Brain pericyte (primary cell): ENCODE measurements around the gene CLEC16A.
A peak's percentile ranks its signal among the peaks of the same experiment; 100 is the strongest.

Experiments
- DNase-seq: peaks from one replicate; pipeline ENCODE4 v3.0.0-alpha.2; 2012; ENCODE audit warnings: low read depth, low spot score

Gene CLEC16A

DNA sequence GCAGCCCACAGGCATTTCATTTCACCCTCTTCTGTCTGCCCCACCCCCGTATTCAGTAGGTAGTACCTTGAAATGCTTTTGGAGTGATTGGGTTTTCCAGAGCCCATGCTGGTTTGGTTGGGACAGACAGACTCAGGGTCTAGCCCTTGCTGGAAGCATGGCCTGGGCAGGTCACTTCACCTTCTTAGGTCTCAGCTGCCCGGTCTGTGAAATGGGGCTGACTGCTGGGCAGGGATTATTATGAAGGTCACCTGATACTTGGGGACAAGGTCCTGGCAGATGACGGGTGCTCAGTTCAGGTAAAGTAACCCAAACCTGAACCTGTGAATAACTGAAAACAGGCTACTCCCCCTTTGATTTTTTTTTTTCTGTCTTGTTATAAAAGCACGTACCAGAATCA is 116.0 kb downstream of the CLEC16A start:
- no peak for DNase-seq

GRCh38 chr16:11060842-11061241 is 116.5 kb downstream of the CLEC16A start:
- no peak for DNase-seq

GRCh38 chr16:11061629-11062270 is 117.4 kb downstream of the CLEC16A start:
- no peak for DNase-seq

GRCh38 chr16:11063448-11064201 is 119.3 kb downstream of the CLEC16A start:
- no peak for DNase-seq

- DNase-seq = no peak
These were observed 119.8 kb downstream of the CLEC16A start for GRCh38 chr16:11064202-11064540.

GRCh38 chr16:11064851-11065250 is 120.5 kb downstream of the CLEC16A start:
- DNase-seq = no peak

GRCh38 chr16:11066261-11066870 is 122.0 kb downstream of the CLEC16A start:
- DNase-seq = no peak

DNA sequence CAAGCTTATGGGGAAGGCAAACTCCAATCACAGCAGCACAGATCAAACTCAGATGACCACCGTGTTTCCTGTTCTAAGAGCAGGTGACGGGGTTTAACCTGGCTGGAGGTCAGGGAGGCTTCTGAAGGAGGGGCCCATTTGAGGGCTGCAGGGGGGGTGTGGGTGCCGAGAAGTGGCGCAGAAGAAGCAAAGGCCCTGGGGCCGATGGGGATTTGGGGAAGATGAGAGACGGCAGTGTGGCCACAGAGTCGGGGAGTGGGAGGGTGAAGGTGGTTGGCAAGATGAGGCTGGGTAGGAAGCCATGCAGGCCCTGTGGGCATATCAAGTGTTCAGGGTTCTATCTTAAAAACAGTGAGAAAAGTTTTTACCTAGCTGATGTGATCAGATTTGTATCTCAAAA is 122.9 kb downstream of the CLEC16A start:
- no peak for DNase-seq

DNA sequence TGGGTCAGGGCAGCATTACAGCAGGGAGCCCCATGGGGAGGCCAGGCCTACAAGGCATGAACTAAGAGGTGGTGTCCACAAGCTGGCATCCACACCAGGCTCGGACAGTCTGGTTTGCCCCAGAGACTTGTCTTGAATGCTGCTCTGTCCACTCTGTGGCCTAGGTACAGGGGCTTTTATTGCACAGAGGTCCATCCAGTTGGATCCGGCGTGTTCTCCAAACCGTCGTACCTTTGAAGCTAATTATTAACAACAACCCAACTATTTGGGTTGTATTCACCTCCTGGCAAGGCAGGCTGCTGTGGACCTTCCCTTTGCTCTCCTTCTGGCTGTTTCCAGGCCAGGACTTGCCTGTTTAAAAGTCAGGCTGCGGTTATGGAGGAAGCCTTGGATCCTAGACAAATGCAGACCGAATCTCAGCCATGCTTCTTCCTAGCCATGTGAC is 123.4 kb downstream of the CLEC16A start:
- DNase-seq = no peak

GRCh38 chr16:11071829-11072228 is 127.5 kb downstream of the CLEC16A start:
- no peak for DNase-seq

GRCh38 chr16:11072420-11073153 is 128.2 kb downstream of the CLEC16A start:
- DNase-seq = no peak

- no peak for DNase-seq
These were observed 129.1 kb downstream of the CLEC16A start for GRCh38 chr16:11073407-11073999.

DNA sequence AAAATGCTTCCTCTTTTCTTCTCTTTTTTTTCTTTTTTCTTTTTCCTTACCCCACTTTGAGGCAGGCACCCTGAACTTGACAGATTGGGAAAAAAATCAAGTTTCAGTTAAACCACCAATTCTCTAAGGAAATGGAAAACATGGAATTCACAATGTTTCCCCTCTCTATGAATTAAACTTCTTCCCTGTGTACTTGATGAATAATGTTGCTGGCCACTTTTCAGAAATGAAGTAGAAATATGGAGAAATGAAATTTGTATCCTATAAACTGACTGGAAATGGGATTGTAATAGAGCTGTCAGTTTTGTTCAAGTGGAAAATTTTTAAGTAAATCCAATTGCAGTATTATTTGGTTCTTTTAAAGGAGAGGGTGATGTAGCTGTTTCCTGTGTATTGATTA is 129.8 kb downstream of the CLEC16A start:
- no peak for DNase-seq

- DNase-seq = no peak
These were observed 130.8 kb downstream of the CLEC16A start for GRCh38 chr16:11075163-11075562.

GRCh38 chr16:11076259-11077018 is 132.1 kb downstream of the CLEC16A start:
- DNase-seq = no peak

DNA sequence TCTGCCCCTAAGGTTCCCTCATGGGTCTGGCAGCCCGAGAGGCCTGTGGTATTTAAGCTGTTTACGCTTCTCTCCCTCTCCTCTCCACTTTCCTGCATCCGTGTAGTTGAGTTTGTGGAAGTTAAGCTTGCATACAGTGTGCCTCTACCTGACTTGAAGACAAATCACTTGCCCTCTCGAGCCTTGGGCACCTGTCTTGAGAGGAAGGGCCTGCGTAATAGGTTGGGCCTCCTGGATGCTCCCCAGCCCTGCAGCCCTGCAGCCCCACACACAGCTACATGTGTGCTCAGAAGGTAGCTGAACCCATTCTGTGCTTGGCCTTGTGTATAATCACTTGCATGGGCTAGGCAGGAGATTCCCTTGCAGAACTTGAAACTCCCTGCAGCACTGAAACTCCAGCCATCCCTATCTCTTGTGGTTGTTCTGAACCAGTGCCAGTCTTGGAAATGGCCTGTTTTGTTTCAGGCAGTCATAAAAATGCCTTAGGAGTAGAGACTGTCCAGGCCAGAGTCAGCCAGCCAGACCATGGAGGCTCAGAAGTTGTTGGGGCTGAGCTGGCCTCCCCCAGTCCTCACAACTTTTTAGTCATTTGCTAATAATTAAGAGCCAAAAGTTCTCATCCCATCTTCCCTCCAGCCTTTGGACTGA is 134.6 kb downstream of the CLEC16A start:
- no peak for DNase-seq

GRCh38 chr16:11079652-11080187 is 135.4 kb downstream of the CLEC16A start:
- DNase-seq = peak; percentile 72

- no peak for DNase-seq
These were observed 136.1 kb downstream of the CLEC16A start for GRCh38 chr16:11080327-11080967.

DNA sequence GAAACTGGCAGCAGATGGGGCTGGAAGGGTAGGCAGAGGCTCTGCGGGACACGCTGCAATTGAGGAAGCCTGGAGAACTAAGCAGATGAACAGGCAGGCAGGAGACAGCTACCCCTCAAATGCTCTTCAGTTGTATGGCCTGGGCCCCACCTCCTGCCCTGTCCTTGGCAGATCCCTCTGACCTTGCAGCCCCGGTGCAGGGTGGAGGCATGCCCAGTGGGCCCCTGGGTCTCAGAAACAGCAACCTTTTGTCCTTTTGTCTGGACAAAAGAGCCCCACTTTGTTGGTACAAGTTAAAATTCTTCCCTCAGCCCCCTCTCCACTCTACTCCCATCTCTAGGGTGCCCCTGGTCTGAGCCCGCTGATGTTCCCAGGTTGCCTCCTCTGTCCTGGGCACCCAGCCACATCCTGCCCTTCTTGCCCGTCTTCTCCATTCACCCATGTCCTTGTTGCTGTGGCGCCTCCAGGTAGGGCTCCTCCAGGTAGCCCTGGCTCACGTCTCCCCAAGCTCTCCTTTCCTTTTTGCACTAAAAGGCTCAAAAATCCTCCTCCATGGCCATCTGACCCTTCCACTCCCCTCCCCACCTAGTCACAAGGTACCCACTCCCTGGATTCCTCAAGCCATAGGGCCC is 136.8 kb downstream of the CLEC16A start:
- DNase-seq = no peak
